Mesothelial cell of epicardium (in vitro differentiated cells): ENCODE data around the gene RRP1. TPM values are rescaled to one million over a fixed set of nuclear protein-coding genes. Genes with fewer than 3 reads are reported as not detected.

ENCODE experiments used
- DNase-seq, 2 experiments: peaks; one replicate each; pipeline ENCODE4 v3.0.0; 2021; ENCODE audit warnings: low spot score in 2 of 2; ENCODE audit not compliant: unreplicated experiment in 2 of 2
- H3K27ac Mint-ChIP-seq: 2 replicates; pipeline ENCODE4 v1.8.0; 2021; ENCODE audit warnings: mixed read lengths
- H3K27me3 Mint-ChIP-seq: 2 replicates; pipeline ENCODE4 v1.8.0; 2021; ENCODE audit warnings: low read depth, mixed read lengths
- H3K36me3 Mint-ChIP-seq: 2 replicates; pipeline ENCODE4 v1.8.0; 2021; ENCODE audit warnings: mixed read lengths
- H3K4me1 Mint-ChIP-seq: 2 replicates; pipeline ENCODE4 v1.8.0; 2021; ENCODE audit warnings: mixed read lengths
- H3K4me3 Mint-ChIP-seq: 2 replicates; pipeline ENCODE4 v1.8.0; 2021; ENCODE audit warnings: mild to moderate bottlenecking, moderate library complexity, mixed read lengths
- H3K9me3 Mint-ChIP-seq: 2 replicates; pipeline ENCODE4 v1.8.0; 2021; ENCODE audit warnings: mixed read lengths
- CTCF ChIP-seq: fragments of 200-600 bp; sonication (generic); IDR thresholded peaks from one replicate; pipeline ENCODE4 v1.5.0; 2021; ENCODE audit warnings: antibody characterized with exemption; ENCODE audit not compliant: unreplicated experiment
- total RNA-seq: library from RNA; stranded (reverse); gene quantifications from 3 replicates; pipeline ENCODE4 v1.2.1, GENCODE V29; 2021

The RRP1 gene
- total RNA-seq, 1 donor from 2014 or later: 44.5 TPM

- H3K27me3 Mint-ChIP-seq: peaks cover 4% of the 10 kb centered on the region
- H3K4me1 Mint-ChIP-seq: peaks cover 11% of the 10 kb centered on the region
- H3K36me3 Mint-ChIP-seq: no peaks in the 10 kb centered on the region
- H3K27ac Mint-ChIP-seq: no peak overlapping the region
- H3K9me3 Mint-ChIP-seq: no peaks in the 10 kb centered on the region
- H3K4me3 Mint-ChIP-seq: no peak overlapping the region
- DNase-seq: peak; percentile 67 to 90
- peak; percentile 88 for TF ChIP-seq CTCF
These were observed 21.3 kb downstream of the RRP1 start for GRCh38 chr21:43810505-43811261.

GRCh38 chr21:43811262-43812105, 22.1 kb downstream of the RRP1 start:
- peaks cover 4% of the 10 kb centered on the region for H3K27me3 Mint-ChIP-seq
- no peak overlapping the region for H3K4me3 Mint-ChIP-seq
- H3K4me1 Mint-ChIP-seq: peaks cover 11% of the 10 kb centered on the region
- TF ChIP-seq CTCF: no peak
- no peak for DNase-seq
- no peaks in the 10 kb centered on the region for H3K9me3 Mint-ChIP-seq
- H3K36me3 Mint-ChIP-seq: no peaks in the 10 kb centered on the region
- H3K27ac Mint-ChIP-seq: no peak overlapping the region

GRCh38 chr21:43812139-43812821, 22.9 kb downstream of the RRP1 start:
- no peak for DNase-seq
- Mint-ChIP-seq H3K27ac (peak overlapping the region; percentile 32), H3K9me3 (no peaks in the 10 kb centered on the region), H3K4me3 (no peak overlapping the region), H3K4me1 (peaks cover 11% of the 10 kb centered on the region), H3K27me3 (peaks cover 4% of the 10 kb centered on the region), H3K36me3 (no peaks in the 10 kb centered on the region)
- TF ChIP-seq CTCF: no peak

- Mint-ChIP-seq H3K4me3 (no peak overlapping the region), H3K4me1 (peaks cover 11% of the 10 kb centered on the region), H3K27ac (no peak overlapping the region), H3K9me3 (no peaks in the 10 kb centered on the region), H3K36me3 (no peaks in the 10 kb centered on the region), H3K27me3 (peaks cover 4% of the 10 kb centered on the region)
- DNase-seq: no peak
- no peak for TF ChIP-seq CTCF
These were observed 23.7 kb downstream of the RRP1 start for GRCh38 chr21:43812957-43813655.

GRCh38 chr21:43813656-43813980, 24.2 kb downstream of the RRP1 start:
- Mint-ChIP-seq H3K4me3 (no peak overlapping the region), H3K9me3 (peaks cover under 1% of the 10 kb centered on the region), H3K27me3 (peaks cover 4% of the 10 kb centered on the region), H3K27ac (no peak overlapping the region), H3K36me3 (no peaks in the 10 kb centered on the region), H3K4me1 (peaks cover 11% of the 10 kb centered on the region)
- no peak for DNase-seq
- TF ChIP-seq CTCF: no peak
